Heart right ventricle (tissue), 16 donors: ENCODE results near the gene IL36A. TPM values are rescaled to one million over a fixed set of nuclear protein-coding genes. Genes with fewer than 3 reads are reported as not detected.

Experiments used
- ATAC-seq, 8 donors: fragments of 200-7000 bp; cut with Tn5 transposase; one replicate each; pipeline ENCODE4 v1.9.1; 2020; ENCODE audit warnings: mild to moderate bottlenecking in 8 of 8, moderate library complexity in 8 of 8, moderate number of reproducible peaks in 1 of 8
- DNase-seq, 2 donors: peaks; one replicate each; pipeline ENCODE4 v3.0.0-alpha.2; 2020
- H3K27ac ChIP-seq, 10 donors: fragments of 200-600 bp; sonication (generic) in 2 of 10; one replicate each; pipeline versions ENCODE4 v1.5.0 to v1.8.0; 2020 to 2022; ENCODE audit warnings: mild to moderate bottlenecking in 3 of 10
- H3K27me3 ChIP-seq, 7 donors: fragments of 200-600 bp; one replicate each; pipeline ENCODE4 v1.8.0; 2021 to 2022; ENCODE audit warnings: mild to moderate bottlenecking in 2 of 7
- H3K36me3 ChIP-seq, 9 donors: fragments of 200-600 bp; sonication (generic) in 1 of 9; one replicate each; pipeline versions ENCODE4 v1.5.0 to v1.8.0; 2020 to 2022; ENCODE audit warnings: mild to moderate bottlenecking in 2 of 9
- H3K4me1 ChIP-seq, 9 donors: fragments of 200-600 bp; sonication (generic) in 1 of 9; one replicate each; pipeline versions ENCODE4 v1.5.0 to v1.8.0; 2020 to 2022; ENCODE audit warnings: mild to moderate bottlenecking in 4 of 9
- H3K4me3 ChIP-seq, 10 donors: fragments of 200-600 bp; sonication (generic) in 2 of 10; one replicate each; pipeline versions ENCODE4 v1.5.0 to v1.8.0; 2020 to 2022; ENCODE audit warnings: mild to moderate bottlenecking in 7 of 10, moderate library complexity in 2 of 10
- H3K9me3 ChIP-seq, 11 donors: fragments of 200-600 bp in 10 of 11; sonication (generic) in 2 of 11; one replicate each; pipeline versions ENCODE4 v1.5.0 to v1.8.0; 2013 to 2022; ENCODE audit warnings: mild to moderate bottlenecking in 2 of 11, control low read depth in 1 of 11, moderate library complexity in 1 of 11
- WGBS, 2 donors: extraction: QIAGEN DNeasy Blood & Tissue Kit; methylation state at CpG; one replicate each; pipeline ENCODE4 v1.1.7; 2013; ENCODE audit warnings: inconsistent platforms in 1 of 2; 5-methylcytosine and 5-hydroxymethylcytosine counted together
- intact Hi-C, 10 donors: fragments of 100-400 bp; cut with DNase I; formaldehyde crosslinking; loops; one replicate each; pipeline versions ENCODE4 v1.11.1 to v1.14.2; 2022
- polyA plus RNA-seq, 2 donors: library from polyadenylated mRNA; stranded (reverse); fragments of 200-250 nt; gene quantifications; one replicate each; pipeline ENCODE4 v1.2.3, GENCODE V29; 2013
- total RNA-seq, 10 donors: library from RNA; stranded (reverse); fragmentation: NEBNext Ultra II Directional in 3 of 10; extraction: Animal tissue kit (Norgen Biotek cat#: 25700) in 3 of 10; gene quantifications; one replicate each; pipeline versions ENCODE4 v1.2.1 to v1.2.4, GENCODE V29; 2021 to 2023
- TF ChIP-seq, protein P1 (sequence below), 9 donors: fragments of 200-600 bp; sonication (generic) in 2 of 9; IDR thresholded peaks; one replicate each; pipeline versions ENCODE4 v1.5.0 to v1.8.0; 2021 to 2022; ENCODE audit warnings: antibody characterized with exemption in 9 of 9, mild to moderate bottlenecking in 5 of 9, moderate library complexity in 1 of 9
- donor health status: Arrhythmogenic right ventricular cardiomyopathy.
- donor health status: ischemic (EF 13 %, LVEDD 7.1; RV severe dilation, severe dysfunction).
- donor health status: healthy with polysubstance abuse.
- donor health status: DM: no; HTN: yes; CAD: no.
- donor health status: DM: no; HTN: no; CAD: no.
- donor health status: ischemic (EF 25% LVEDD 6.9; RV normal size, moderate dysfunction).
- donor health status: ischemic (EF 25% LVEDD 5.7; RV mildly dilated, moderate dysfunction).
- donor health status: healthy.
- donor health status: DM: yes; HTN: yes; CAD: no.
- donor health status: Ischemic cardiomyopathy.
- donor health status: ischemic (EF 35%, LVEDD 5.7; RV mildly dilated, moderate dysfunction).
- donor health status: nonischemic (EF 11% LVEDD 7.7; RV severe dilation, severe dysfunction).
- donor health status: DM: yes; HTN: yes; CAD: no.
- donor health status: PGD.
- donor health status: ischemic (EF 29% LVEDD 5.4; RV normal size, mild dysfunction).
- donor health status: nonischemic (EF 23%, LVEDD 6.1; RV moderate dilation, normal function).

The IL36A gene
- total and polyA plus RNA-seq, 12 donors = not detected

DNA sequence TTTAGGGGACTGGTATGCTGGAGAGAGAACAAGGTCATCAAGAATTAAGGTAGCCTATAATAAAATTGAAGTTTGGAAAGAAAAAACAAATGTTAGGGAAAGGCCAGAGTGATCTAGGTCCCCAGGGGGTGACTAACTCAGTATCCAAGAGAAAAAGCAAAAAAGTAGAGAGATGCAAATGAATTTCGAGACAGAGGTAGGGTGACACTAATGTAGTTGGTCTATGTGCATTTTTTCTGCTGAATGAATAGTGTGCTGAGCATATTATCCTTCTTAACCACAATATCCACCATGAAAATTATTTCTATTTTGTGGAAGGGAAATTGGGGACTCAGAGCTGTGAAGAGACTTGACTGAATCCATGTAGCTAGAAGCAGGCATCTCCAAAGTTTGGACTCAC, 9.8 kb downstream of the IL36A start:
- no peak overlapping the region for H3K27ac ChIP-seq
- WGBS, 2 donors = 65 to 68% methylated on average over 1 of the region's 1 CpG
- H3K27me3 ChIP-seq = peaks cover 0 to 24% (median 5%) of the 10 kb centered on the region in 7 donors
- H3K4me3 ChIP-seq = no peak overlapping the region
- TF ChIP-seq, protein P1, sequence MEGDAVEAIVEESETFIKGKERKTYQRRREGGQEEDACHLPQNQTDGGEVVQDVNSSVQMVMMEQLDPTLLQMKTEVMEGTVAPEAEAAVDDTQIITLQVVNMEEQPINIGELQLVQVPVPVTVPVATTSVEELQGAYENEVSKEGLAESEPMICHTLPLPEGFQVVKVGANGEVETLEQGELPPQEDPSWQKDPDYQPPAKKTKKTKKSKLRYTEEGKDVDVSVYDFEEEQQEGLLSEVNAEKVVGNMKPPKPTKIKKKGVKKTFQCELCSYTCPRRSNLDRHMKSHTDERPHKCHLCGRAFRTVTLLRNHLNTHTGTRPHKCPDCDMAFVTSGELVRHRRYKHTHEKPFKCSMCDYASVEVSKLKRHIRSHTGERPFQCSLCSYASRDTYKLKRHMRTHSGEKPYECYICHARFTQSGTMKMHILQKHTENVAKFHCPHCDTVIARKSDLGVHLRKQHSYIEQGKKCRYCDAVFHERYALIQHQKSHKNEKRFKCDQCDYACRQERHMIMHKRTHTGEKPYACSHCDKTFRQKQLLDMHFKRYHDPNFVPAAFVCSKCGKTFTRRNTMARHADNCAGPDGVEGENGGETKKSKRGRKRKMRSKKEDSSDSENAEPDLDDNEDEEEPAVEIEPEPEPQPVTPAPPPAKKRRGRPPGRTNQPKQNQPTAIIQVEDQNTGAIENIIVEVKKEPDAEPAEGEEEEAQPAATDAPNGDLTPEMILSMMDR (IDR thresholded peaks at IDR 0.05) = no peak
- H3K36me3 ChIP-seq = no peaks in the 10 kb centered on the region
- H3K9me3 ChIP-seq = no peaks in the 10 kb centered on the region
- intact Hi-C loops = no loop called here
- H3K4me1 ChIP-seq = no peaks in the 10 kb centered on the region
- DNase-seq (no peak), ATAC-seq (no peak)

GRCh38 chr2:113015655-113016054, 10.4 kb downstream of the IL36A start:
- DNase-seq = no peak
- Histone ChIP-seq H3K4me1 (no peaks in the 10 kb centered on the region), H3K36me3 (no peaks in the 10 kb centered on the region), H3K4me3 (no peak overlapping the region), H3K27me3 (peaks cover 0 to 24% (median 5%) of the 10 kb centered on the region in 7 donors), H3K9me3 (no peaks in the 10 kb centered on the region), H3K27ac (no peak overlapping the region)
- intact Hi-C loops = no loop called here
- no peak for ATAC-seq
- WGBS, 2 donors = 83 to 92% methylated on average over 2 of the region's 2 CpGs
- TF ChIP-seq, protein P1 (IDR thresholded peaks at IDR 0.05) = no peak

- Histone ChIP-seq H3K9me3 (no peaks in the 10 kb centered on the region), H3K4me3 (no peak overlapping the region), H3K4me1 (no peaks in the 10 kb centered on the region), H3K27me3 (peaks cover 0 to 27% (median 8%) of the 10 kb centered on the region in 7 donors), H3K27ac (no peak overlapping the region), H3K36me3 (no peaks in the 10 kb centered on the region)
- intact Hi-C loops = no loop called here
- ATAC-seq (no peak), DNase-seq (no peak)
- 72 to 82% methylated on average over 3 of the region's 3 CpGs for WGBS, 2 donors
- TF ChIP-seq, protein P1 (IDR thresholded peaks at IDR 0.05) = no peak
Measured at GRCh38 chr2:113018509-113018908, 13.2 kb downstream of the IL36A start.

DNA sequence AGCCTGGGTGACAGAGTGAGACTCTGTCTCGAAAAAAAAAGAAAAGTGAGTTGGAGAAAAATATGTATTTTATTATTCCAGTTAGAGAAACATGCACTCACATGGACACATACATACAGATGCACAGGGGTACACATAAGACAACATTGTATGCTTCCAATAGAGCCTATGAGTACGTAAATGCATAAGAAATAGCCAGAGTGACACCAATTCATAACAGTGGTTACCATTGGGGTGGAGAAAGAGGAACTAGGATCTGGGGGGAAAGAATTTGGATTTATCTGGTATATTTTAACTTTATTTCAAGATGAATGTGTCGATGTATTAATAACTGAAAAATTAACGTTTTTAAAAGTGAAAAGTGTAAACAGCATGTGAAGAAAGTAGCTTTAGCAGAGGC, 16.1 kb downstream of the IL36A start:
- 60 to 62% methylated on average over 4 of the region's 4 CpGs for WGBS, 2 donors
- TF ChIP-seq, protein P1 (IDR thresholded peaks at IDR 0.05) = no peak
- no peak for DNase-seq
- ATAC-seq = no peak
- H3K9me3 ChIP-seq = no peaks in the 10 kb centered on the region
- no peaks in the 10 kb centered on the region for H3K4me1 ChIP-seq
- H3K27me3 ChIP-seq = peaks cover 0 to 37% (median 28%) of the 10 kb centered on the region in 7 donors
- H3K36me3 ChIP-seq = no peaks in the 10 kb centered on the region
- no peak overlapping the region for H3K4me3 ChIP-seq
- H3K27ac ChIP-seq = no peak overlapping the region
- intact Hi-C loops = no loop called here
